GM12892 (cell line): ENCODE data around the gene SPP2.

Experiments
- POLR2A ChIP-seq: IDR thresholded peaks from 2 replicates; pipeline ENCODE4 v1.6.1; 2011; ENCODE audit warnings: low read depth, low read length, control low read depth
- POLR2AphosphoS5 ChIP-seq: IDR thresholded peaks from 2 replicates; pipeline ENCODE4 v1.6.1; 2011; ENCODE audit warnings: low read depth, low read length, control low read depth

- TF ChIP-seq POLR2A = no peak
- TF ChIP-seq POLR2AphosphoS5 = no peak
Observed at GRCh38 chr2:234099266-234099665, 48.8 kb downstream of the SPP2 start.
